Frontal cortex (tissue), 4 donors: ENCODE results near the gene PALM. TPM values are rescaled to one million over a fixed set of nuclear protein-coding genes. Genes with fewer than 3 reads are reported as not detected.
"Not testable (repeated sequence)": the region's sequence is repeated elsewhere in the genome, so short reads cannot be mapped to it uniquely, and the experiment has no call there.

Experiments used
- DNase-seq, 2 donors: peaks; one replicate each; pipeline ENCODE4 v3.0.0; 2012; ENCODE audit warnings: low spot score in 2 of 2
- FAIRE-seq: peaks from 2 replicates; lab custom pipeline; 2012; peaks lifted over from hg19 to GRCh38; lab: Jason Lieb, UNC
- total RNA-seq: library from RNA; depleted of rRNA; stranded (reverse); fragments of >200 nt; gene quantifications from one replicate; pipeline ENCODE4 v1.2.3, GENCODE V29; 2014
- donor health status: control.
- donor health status: control.
- donor health status: control.

PALM gene
- total RNA-seq, 1 donor from 2014 or later: 87.2 TPM

- FAIRE-seq: no peak
- DNase-seq: no peak
These were observed 18.5 kb downstream of the PALM start for GRCh38 chr19:726993-727956.

GRCh38 chr19:728011-728410 lies 19.3 kb downstream of the PALM start:
- DNase-seq (peak in 1 of 2 donors; percentile 69), FAIRE-seq (no peak)

GRCh38 chr19:729564-729963 lies 20.8 kb downstream of the PALM start:
- DNase-seq, FAIRE-seq: not testable (repeated sequence)

GRCh38 chr19:729965-730668 lies 21.4 kb downstream of the PALM start:
- DNase-seq (no peak), FAIRE-seq (no peak)

GRCh38 chr19:731000-731399 lies 22.3 kb downstream of the PALM start:
- FAIRE-seq (no peak), DNase-seq (no peak)

GRCh38 chr19:732148-733069 lies 23.7 kb downstream of the PALM start:
- FAIRE-seq (no peak), DNase-seq (no peak)

- DNase-seq (no peak), FAIRE-seq (no peak)
These were observed 26.0 kb downstream of the PALM start for GRCh38 chr19:734716-735115.

GRCh38 chr19:736125-736524 lies 27.4 kb downstream of the PALM start:
- FAIRE-seq (no peak), DNase-seq (no peak)

- FAIRE-seq (no peak), DNase-seq (peak; percentile 74 to 83)
These were observed 28.9 kb downstream of the PALM start for GRCh38 chr19:737591-738093.

GRCh38 chr19:738509-739128 lies 29.9 kb downstream of the PALM start:
- FAIRE-seq (no peak), DNase-seq (no peak)

- no peak for DNase-seq
- FAIRE-seq: no peak
These were observed 31.4 kb downstream of the PALM start for GRCh38 chr19:739998-740715.

GRCh38 chr19:740816-741505 lies 32.2 kb downstream of the PALM start:
- FAIRE-seq, DNase-seq: not testable (repeated sequence)

GRCh38 chr19:741506-742131 lies 32.9 kb downstream of the PALM start:
- FAIRE-seq (no peak), DNase-seq (no peak)

- DNase-seq (no peak), FAIRE-seq (no peak)
These were observed 33.9 kb downstream of the PALM start for GRCh38 chr19:742540-743075.

GRCh38 chr19:743168-743687 lies 34.5 kb downstream of the PALM start:
- FAIRE-seq: no peak
- no peak for DNase-seq

- DNase-seq, FAIRE-seq: not testable (repeated sequence)
These were observed 36.4 kb downstream of the PALM start for GRCh38 chr19:745138-745537.

GRCh38 chr19:746208-746819 lies 37.6 kb downstream of the PALM start:
- FAIRE-seq (no peak), DNase-seq (no peak)
